H1 (cell line): Measurements from ENCODE around the gene POLR3K. TPM values are rescaled to one million over a fixed set of nuclear protein-coding genes. Genes with fewer than 3 reads are reported as not detected.

Experiments used
- CTCF ChIA-PET: fragments of 300-600 bp; sonication (Branson Sonifier 250); formaldehyde crosslinking; loops from one replicate; lab custom pipeline; 2021; ENCODE audit not compliant: partially characterized antibody; lab: Charles Lee
- POLR2A ChIA-PET: fragments of 300-600 bp; sonication (Branson Sonifier 250); formaldehyde crosslinking; loops from one replicate; lab custom pipeline; 2021; ENCODE audit warnings: inconsistent platforms; ENCODE audit not compliant: partially characterized antibody; lab: Charles Lee
- DNase-seq, 2 experiments: peaks; one replicate each; pipeline versions ENCODE4 v3.0.0 to v3.0.0-alpha.2; 2010 to 2022; ENCODE audit warnings: low spot score in 2 of 2, low read depth in 1 of 2, mixed read lengths in 1 of 2
- FAIRE-seq: peaks from 2 replicates; lab custom pipeline; 2011; peaks lifted over from hg19 to GRCh38; lab: Jason Lieb, UNC
- H2AFZ ChIP-seq: 2 replicates; pipeline ENCODE4 v1.8.1; 2012; ENCODE audit warnings: low read length, inconsistent platforms
- H2AK5ac ChIP-seq: 2 replicates; pipeline ENCODE4 v1.6.1; 2013; ENCODE audit warnings: low read depth, low read length
- H2BK120ac ChIP-seq: replicated peaks from 2 replicates; pipeline ENCODE3; 2013; ENCODE audit warnings: low read depth, low read length, inconsistent platforms
- H2BK12ac ChIP-seq: 2 replicates; pipeline ENCODE4 v1.6.1; 2013; ENCODE audit warnings: low read depth, low read length
- H2BK15ac ChIP-seq: 2 replicates; pipeline ENCODE4 v1.6.1; 2013; ENCODE audit warnings: low read length
- H2BK20ac ChIP-seq: 2 replicates; pipeline ENCODE4 v1.6.1; 2013; ENCODE audit warnings: low read length
- H2BK5ac ChIP-seq: 2 replicates; pipeline ENCODE4 v1.6.1; 2013; ENCODE audit warnings: low read depth, low read length
- H3K14ac ChIP-seq: 2 replicates; pipeline ENCODE4 v1.6.1; 2013; ENCODE audit warnings: inconsistent platforms; ENCODE audit not compliant: insufficient read length
- H3K18ac ChIP-seq: 2 replicates; pipeline ENCODE4 v1.6.1; 2013; ENCODE audit warnings: low read length; ENCODE audit errors: extremely low read depth
- H3K23ac ChIP-seq: 2 replicates; pipeline ENCODE4 v1.6.1; 2013; ENCODE audit warnings: inconsistent platforms; ENCODE audit not compliant: insufficient read length
- H3K23me2 ChIP-seq: 2 replicates; pipeline ENCODE4 v1.6.1; 2013; ENCODE audit warnings: low read depth, low read length
- H3K27ac ChIP-seq: 2 replicates; pipeline ENCODE4 v1.6.1; 2011; ENCODE audit warnings: low read depth, low read length, inconsistent platforms
- H3K27me3 ChIP-seq, 4 experiments: replicated peaks in 1 of 4; 1 replicate in 1 of 4; 2 replicates in 3 of 4; pipeline versions ENCODE4 v1.6.1 to v1.8.1; 2011 to 2013; ENCODE audit warnings: low read length in 3 of 4, mild to moderate bottlenecking in 3 of 4, inconsistent platforms in 2 of 4, mixed read lengths in 2 of 4, moderate library complexity in 1 of 4; ENCODE audit not compliant: control insufficient read depth in 3 of 4, insufficient read depth in 3 of 4; ENCODE audit errors: extremely low read depth in 1 of 4
- H3K36me3 ChIP-seq, 4 experiments: 2 replicates each; pipeline versions ENCODE4 v1.6.1 to v1.8.1; 2011 to 2013; ENCODE audit warnings: mild to moderate bottlenecking in 4 of 4, low read length in 3 of 4, moderate library complexity in 2 of 4, control low read depth in 1 of 4, inconsistent platforms in 1 of 4; ENCODE audit not compliant: insufficient read depth in 4 of 4, control insufficient read depth in 2 of 4
- H3K4ac ChIP-seq: replicated peaks from 2 replicates; pipeline ENCODE3; 2013; ENCODE audit warnings: low read length, low read depth, mixed read lengths, inconsistent platforms; ENCODE audit not compliant: insufficient read length
- H3K4me1 ChIP-seq, 4 experiments: replicated peaks in 1 of 4; 1 replicate in 1 of 4; 2 replicates in 3 of 4; pipeline versions ENCODE4 v1.6.1 to v1.8.1; 2011 to 2013; ENCODE audit warnings: low read length in 3 of 4, inconsistent platforms in 2 of 4, mixed read lengths in 1 of 4; ENCODE audit not compliant: insufficient read depth in 4 of 4, control insufficient read depth in 3 of 4
- H3K4me2 ChIP-seq, 2 experiments: 2 replicates each; pipeline versions ENCODE4 v1.6.1 to v1.8.1; 2011 to 2013; ENCODE audit warnings: low read depth in 2 of 2, low read length in 2 of 2, control low read depth in 1 of 2, inconsistent platforms in 1 of 2, mild to moderate bottlenecking in 1 of 2; ENCODE audit not compliant: insufficient read depth in 1 of 2
- H3K4me3 ChIP-seq, 4 experiments: fragments of 200-600, 300-600 bp in 1 of 4; sonication (generic), shearing (Covaris generic), sonication (Bioruptor Twin) in 1 of 4; 2 replicates each; pipeline versions ENCODE4 v1.5.1 to v1.8.1; 2011 to 2016; ENCODE audit warnings: low read length in 4 of 4, low read depth in 3 of 4, control low read depth in 2 of 4, inconsistent platforms in 2 of 4, mild to moderate bottlenecking in 2 of 4, mixed read lengths in 1 of 4, moderate library complexity in 1 of 4; ENCODE audit not compliant: insufficient read depth in 2 of 4; ENCODE audit errors: extremely low read depth in 1 of 4
- H3K56ac ChIP-seq: replicated peaks from 2 replicates; pipeline ENCODE3; 2013; ENCODE audit warnings: low read depth, mild to moderate bottlenecking, mixed read lengths, low read length, inconsistent platforms; ENCODE audit not compliant: insufficient read length
- H3K79me1 ChIP-seq: 2 replicates; pipeline ENCODE4 v1.6.1; 2013; ENCODE audit warnings: low read depth, low read length, control low read depth
- H3K79me2 ChIP-seq, 2 experiments: 2 replicates each; pipeline versions ENCODE4 v1.6.1 to v1.8.1; 2012 to 2013; ENCODE audit warnings: low read length in 2 of 2, mild to moderate bottlenecking in 2 of 2, inconsistent platforms in 1 of 2; ENCODE audit not compliant: insufficient read depth in 2 of 2, control insufficient read depth in 1 of 2
- H3K9ac ChIP-seq, 4 experiments: replicated peaks in 1 of 4; 1 replicate in 1 of 4; 2 replicates in 3 of 4; pipeline versions ENCODE4 v1.6.1 to v1.8.1; 2011 to 2013; ENCODE audit warnings: low read depth in 3 of 4, low read length in 3 of 4, control low read depth in 2 of 4, mild to moderate bottlenecking in 2 of 4, moderate library complexity in 2 of 4, inconsistent platforms in 1 of 4; ENCODE audit errors: extremely low read depth in 1 of 4
- H3K9me3 ChIP-seq, 2 experiments: 2 replicates each; pipeline versions ENCODE4 v1.6.1 to v1.8.1; 2012 to 2013; ENCODE audit warnings: mild to moderate bottlenecking in 2 of 2, moderate library complexity in 2 of 2, control low read depth in 1 of 2, inconsistent platforms in 1 of 2, low read depth in 1 of 2, low read length in 1 of 2, mixed read lengths in 1 of 2; ENCODE audit not compliant: insufficient read depth in 2 of 2
- H4K20me1 ChIP-seq, 2 experiments: replicated peaks in 1 of 2; 2 replicates each; pipeline versions ENCODE3 to v1.8.1; 2011 to 2013; ENCODE audit warnings: inconsistent platforms in 2 of 2, low read length in 2 of 2, mild to moderate bottlenecking in 1 of 2; ENCODE audit not compliant: insufficient read depth in 2 of 2, control insufficient read depth in 1 of 2
- H4K5ac ChIP-seq: 2 replicates; pipeline ENCODE4 v1.6.1; 2013; ENCODE audit warnings: low read length, low read depth, mixed read lengths, inconsistent platforms; ENCODE audit not compliant: insufficient read length
- H4K8ac ChIP-seq: 2 replicates; pipeline ENCODE4 v1.8.0; 2013; ENCODE audit warnings: mild to moderate bottlenecking, moderate library complexity, low read length, inconsistent platforms; ENCODE audit not compliant: insufficient read depth; ENCODE audit errors: extremely low read depth
- H4K91ac ChIP-seq: replicated peaks from 2 replicates; pipeline ENCODE3; 2013; ENCODE audit warnings: low read length, mixed read lengths, inconsistent platforms; ENCODE audit not compliant: insufficient read length
- EGR1 ChIP-seq: IDR thresholded peaks from 2 replicates; pipeline ENCODE4 v1.6.1; 2011; ENCODE audit warnings: low read depth, low read length, borderline replicate concordance
- FOSL1 ChIP-seq: IDR thresholded peaks from 2 replicates; pipeline ENCODE4 v1.6.1; 2011; ENCODE audit warnings: mild to moderate bottlenecking, low read depth, low read length, moderate library complexity; ENCODE audit not compliant: insufficient read depth
- TEAD4 ChIP-seq: IDR thresholded peaks from 2 replicates; pipeline ENCODE4 v1.6.1; 2012; ENCODE audit warnings: low read depth, low read length, inconsistent platforms, mixed read lengths
- WGBS, 2 experiments: shearing (Covaris generic) in 1 of 2; methylation state at CpG; one replicate each; pipeline versions ENCODE4 v1.1.6 to v1.1.7; 2013 to 2015; ENCODE audit warnings: low lambda C conversion rate in 2 of 2, mixed read lengths in 2 of 2, inconsistent platforms in 1 of 2, low coverage in 1 of 2, missing lambda C conversion rate in 1 of 2; ENCODE audit not compliant: insufficient replicate concordance in 2 of 2, insufficient coverage in 1 of 2, insufficient read length in 1 of 2; ENCODE audit errors: extremely low coverage in 1 of 2, missing lambda C conversion rate in 1 of 2; 5-methylcytosine and 5-hydroxymethylcytosine counted together
- polyA plus RNA-seq, 7 experiments: library from polyadenylated mRNA; depleted of rRNA in 3 of 7; stranded (reverse) in 5 of 7; unstranded in 2 of 7; fragments of >200 nt in 5 of 7; fragments of 200-250 nt in 2 of 7; gene quantifications; 1 replicate in 5 of 7; 2 replicates in 1 of 7; 4 replicates in 1 of 7; pipeline versions ENCODE4 v1.2.1 to v1.2.3, GENCODE V29; 2011 to 2013; ENCODE audit warnings: missing spikeins in 2 of 7, mixed read lengths in 2 of 7
- total RNA-seq: library from RNA; stranded (reverse); fragmentation: NEBNext Ultra II Directional; extraction: Animal tissue kit (Norgen Biotek cat#: 25700); gene quantifications from 2 replicates; pipeline ENCODE4 v1.2.1, GENCODE V29; 2021

POLR3K gene
- total and polyA plus RNA-seq, 2 of the 8 experiments (the other 6 are each of a cell fraction or from before 2014, with no cell fraction given), result 45.4 to 80.5 TPM

DNA sequence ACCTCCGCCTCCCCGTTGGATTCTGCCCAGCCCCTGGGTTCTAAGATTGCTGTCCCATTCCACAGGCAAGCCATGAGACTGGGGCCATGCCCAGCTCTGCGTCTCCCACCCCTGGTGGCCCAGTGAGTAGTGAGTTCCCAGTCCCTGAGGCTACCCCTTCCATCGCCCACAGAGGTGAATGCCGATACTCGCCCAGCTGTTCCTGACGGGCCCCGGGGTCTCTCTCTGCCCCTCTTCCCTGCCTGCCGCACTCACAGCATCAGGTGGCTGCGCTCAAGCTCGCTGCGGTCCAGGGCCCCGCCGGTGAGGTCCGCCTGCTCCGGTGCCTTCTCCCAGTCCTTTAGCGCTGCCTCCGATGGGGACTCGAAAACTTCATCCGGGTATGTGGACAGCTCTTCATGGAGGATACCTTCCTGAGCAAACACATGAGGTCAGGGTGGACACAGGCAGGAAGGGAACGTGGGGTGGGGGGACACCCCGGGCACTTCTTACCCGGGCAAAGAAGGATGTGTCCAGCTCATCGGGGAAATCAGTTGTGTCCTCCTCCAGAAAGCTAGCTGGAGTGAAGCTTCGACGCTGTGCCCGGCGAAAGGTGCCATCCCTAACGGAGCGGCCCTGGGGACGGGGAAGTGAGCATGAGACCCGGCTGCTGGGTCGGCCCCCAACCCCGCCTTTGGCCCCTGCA lies 9.0 kb upstream of the POLR3K start:
- 94% methylated on average over 30 of the region's 34 CpGs; no CpG with 5 or more reads in 1 of the 2 experiments for WGBS, 2 experiments
- no peak overlapping the region for H2BK20ac ChIP-seq
- H2BK120ac ChIP-seq, result no peak overlapping the region
- no peak overlapping the region for H2BK12ac ChIP-seq
- no peak overlapping the region for H4K5ac ChIP-seq
- H3K23me2 ChIP-seq, result no peaks in the 10 kb centered on the region; the same call in 1 of the 2 replicates
- no peak overlapping the region for H3K4ac ChIP-seq
- H3K4me3 ChIP-seq, result no peak overlapping the region
- no peak overlapping the region for H3K4me2 ChIP-seq
- CTCF ChIA-PET, result interaction anchor here (0.6 to 21.2 kb wide), 5 partner anchors 10 to 457 kb away, joined by 3 to 856 read pairs (median 3); partner anchors contain the start of genes MPG and RHBDF1
- no peak overlapping the region for H4K91ac ChIP-seq
- no peak overlapping the region for H3K9ac ChIP-seq
- TF ChIP-seq TEAD4 (no peak), EGR1 (no peak), FOSL1 (no peak)
- no peak overlapping the region for H3K56ac ChIP-seq
- DNase-seq (no peak), FAIRE-seq (no peak)
- peaks cover 14 to 32% (median 25%) of the 10 kb centered on the region in 4 experiments for H3K36me3 ChIP-seq
- H3K79me1 ChIP-seq, result no peaks in the 10 kb centered on the region
- H3K23ac ChIP-seq, result no peak overlapping the region
- H3K4me1 ChIP-seq, result peaks cover 0 to 3% (median under 1%) of the 10 kb centered on the region in 4 experiments; a peak in 4 of 7 replicates
- H4K20me1 ChIP-seq, result peaks cover 13 to 27% of the 10 kb centered on the region in 2 experiments
- no peak overlapping the region for H4K8ac ChIP-seq
- no peak overlapping the region for H3K14ac ChIP-seq
- no peak overlapping the region for H2AK5ac ChIP-seq
- no peaks in the 10 kb centered on the region for H3K9me3 ChIP-seq
- POLR2A ChIA-PET, result interaction anchor here (0.8 to 16.6 kb wide), 7 partner anchors 9 to 57 kb away, joined by 3 to 153 read pairs (median 4); partner anchors contain the start of genes POLR3K, RHBDF1 and SNRNP25
- no peak overlapping the region for H2BK5ac ChIP-seq
- H3K79me2 ChIP-seq, result no peaks in the 10 kb centered on the region
- no peaks in the 10 kb centered on the region for H3K27me3 ChIP-seq
- H2BK15ac ChIP-seq, result no peak overlapping the region
- H3K18ac ChIP-seq, result no peak overlapping the region
- no peak overlapping the region for H3K27ac ChIP-seq
- H2AFZ ChIP-seq, result no peak overlapping the region
